ENCODE measurements around the gene ANXA9.
A peak's percentile ranks its signal among the peaks of the same experiment; 100 is the strongest.

The ANXA9 gene

DNA sequence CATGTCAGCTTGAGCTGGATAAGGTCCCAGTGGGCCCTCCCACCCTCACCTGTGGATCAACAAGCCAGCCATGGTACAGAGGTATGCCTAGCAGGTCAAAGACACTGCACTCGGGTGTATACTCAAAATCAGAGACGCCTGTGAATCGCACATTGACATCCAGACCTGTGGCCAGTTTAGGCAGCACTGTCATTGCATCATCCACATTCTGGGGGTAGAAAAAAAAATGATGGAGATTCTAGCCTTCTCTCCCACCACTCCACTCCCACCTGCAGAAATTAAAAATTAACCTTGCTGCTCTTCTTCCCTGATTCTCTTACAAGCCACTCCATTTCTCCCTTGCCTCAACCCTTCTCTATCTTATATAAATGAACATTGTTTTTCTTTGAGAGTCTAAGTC, 18.3 kb downstream of the ANXA9 start:
- no peak for DNase-seq (ENCODE audit: low read depth, low spot score)

DNA sequence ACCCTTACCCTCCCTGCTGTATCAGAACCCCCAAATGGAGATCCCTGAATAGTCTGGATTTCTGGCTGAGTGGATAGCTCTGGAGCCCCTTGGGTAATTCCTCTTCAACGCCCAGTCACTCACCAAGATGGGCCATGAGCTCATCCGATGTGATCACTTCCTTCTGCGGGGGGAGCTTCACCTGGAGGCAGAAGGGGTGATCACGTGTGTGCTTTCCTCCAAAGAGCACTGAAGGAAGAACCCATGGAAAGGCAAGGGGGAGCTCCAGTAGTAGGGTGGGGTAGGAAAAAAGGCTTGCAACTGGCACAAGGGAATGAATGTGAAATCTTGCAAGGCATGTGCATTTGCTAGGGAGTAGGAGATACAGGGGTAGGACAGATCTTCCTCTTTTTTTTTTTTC, 19.5 kb downstream of the ANXA9 start:
- no peak for DNase-seq (ENCODE audit: low read depth, low spot score)
- no peak overlapping the region for H3K4me3 ChIP-seq (ENCODE audit: low read length)

More for the DNA sequence above, 18.3 kb downstream of the ANXA9 start:
- H3K4me3 ChIP-seq (ENCODE audit: low read length): no peak overlapping the region

DNA sequence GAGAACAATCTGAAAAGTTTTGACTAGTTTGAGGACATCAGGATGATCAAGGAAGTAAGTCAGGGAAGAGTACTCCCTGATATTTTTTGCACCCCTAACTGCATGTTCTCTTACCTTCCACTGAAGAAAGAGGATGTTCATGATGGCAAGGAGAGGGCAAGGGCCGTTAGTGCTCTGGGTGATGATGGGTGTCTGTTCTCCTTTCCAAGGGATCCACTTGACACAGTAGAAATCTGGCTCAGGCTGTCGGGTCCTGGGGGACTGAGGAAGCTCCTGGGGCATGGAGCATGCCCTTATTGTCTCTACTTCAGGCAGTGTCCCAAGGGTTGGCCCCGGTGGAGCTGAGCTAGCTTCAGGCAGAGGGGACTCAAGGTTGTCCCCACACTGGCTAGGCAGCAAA, 20.0 kb downstream of the ANXA9 start:
- no peak overlapping the region for H3K4me3 ChIP-seq (ENCODE audit: low read length)
- no peak for DNase-seq (ENCODE audit: low read depth, low spot score)

DNA sequence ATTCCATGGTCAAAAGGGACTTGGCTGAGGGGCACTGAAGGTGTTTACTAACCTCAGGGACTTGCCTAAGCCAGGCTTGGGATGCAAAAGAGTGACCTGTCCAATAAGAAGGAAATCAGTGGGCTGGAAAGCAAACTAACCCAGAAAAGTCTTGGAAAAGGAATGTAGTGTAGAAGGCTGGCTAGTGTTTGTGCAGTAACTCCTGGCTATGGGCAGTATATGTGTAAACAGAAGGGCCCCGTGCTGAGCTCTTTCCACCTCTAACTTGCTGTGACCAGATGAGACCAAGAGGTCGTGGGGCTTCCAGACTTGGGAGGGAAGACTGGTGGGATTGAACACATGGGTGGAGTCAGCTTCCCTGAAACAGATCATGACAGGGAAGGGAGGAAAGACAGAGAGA, 20.5 kb downstream of the ANXA9 start:
- no peak overlapping the region for H3K4me3 ChIP-seq (ENCODE audit: low read length)
- DNase-seq (ENCODE audit: low read depth, low spot score): no peak

DNA sequence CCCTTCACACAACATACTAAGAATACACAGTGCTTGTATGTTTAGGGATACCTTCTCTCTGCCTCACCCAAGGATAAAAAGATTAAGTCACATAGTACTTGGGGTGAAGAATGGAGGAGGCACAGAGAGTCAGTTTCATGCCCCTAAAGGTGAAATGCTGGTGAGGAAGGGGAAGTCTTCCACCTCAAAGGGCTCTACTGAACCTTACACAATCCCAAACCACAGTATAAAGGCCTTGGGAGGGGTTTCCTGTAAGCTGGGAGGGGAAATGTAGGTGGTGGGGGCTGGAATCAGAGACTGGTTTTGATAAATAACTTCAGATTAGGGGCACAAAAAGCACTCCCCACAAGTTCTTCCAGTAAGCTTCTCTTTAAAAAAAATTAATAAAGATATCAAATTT, 21.1 kb downstream of the ANXA9 start:
- no peak overlapping the region for H3K4me3 ChIP-seq (ENCODE audit: low read length)

DNA sequence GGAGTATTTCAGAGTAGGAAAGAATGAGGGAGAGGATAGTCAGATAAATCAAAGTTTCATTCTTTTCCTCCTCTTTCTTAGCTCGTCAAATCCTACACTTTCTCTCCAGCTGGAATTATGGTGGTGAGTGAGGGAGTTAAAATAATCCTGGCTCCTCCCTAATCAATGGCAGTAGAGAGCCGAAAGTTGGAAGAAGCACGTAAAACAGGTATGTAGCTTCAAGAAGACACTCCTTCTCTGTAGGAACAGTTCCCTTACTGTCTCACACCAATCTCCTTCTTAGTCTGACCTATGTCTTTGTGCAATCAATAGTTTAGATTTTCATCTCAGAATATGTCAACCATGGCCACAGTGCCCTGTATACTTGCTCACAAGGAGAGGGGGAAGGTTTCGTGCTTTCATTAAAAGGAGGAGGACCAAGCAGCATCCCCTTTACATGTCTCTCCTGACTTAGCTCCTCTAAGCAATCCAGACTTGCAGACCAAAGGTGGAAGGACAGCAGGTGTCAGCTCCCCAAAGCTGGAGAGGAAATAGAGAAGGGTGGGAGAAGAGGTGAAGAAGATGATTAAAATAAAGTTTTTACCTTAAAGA, 23.7 kb downstream of the ANXA9 start:
- H3K4me3 ChIP-seq (ENCODE audit: low read length): peak overlapping the region; percentile 60
- no peak for DNase-seq (ENCODE audit: low read depth, low spot score)

More for the DNA sequence above, 21.1 kb downstream of the ANXA9 start:
- DNase-seq (ENCODE audit: low read depth, low spot score): peak; percentile 69

DNA sequence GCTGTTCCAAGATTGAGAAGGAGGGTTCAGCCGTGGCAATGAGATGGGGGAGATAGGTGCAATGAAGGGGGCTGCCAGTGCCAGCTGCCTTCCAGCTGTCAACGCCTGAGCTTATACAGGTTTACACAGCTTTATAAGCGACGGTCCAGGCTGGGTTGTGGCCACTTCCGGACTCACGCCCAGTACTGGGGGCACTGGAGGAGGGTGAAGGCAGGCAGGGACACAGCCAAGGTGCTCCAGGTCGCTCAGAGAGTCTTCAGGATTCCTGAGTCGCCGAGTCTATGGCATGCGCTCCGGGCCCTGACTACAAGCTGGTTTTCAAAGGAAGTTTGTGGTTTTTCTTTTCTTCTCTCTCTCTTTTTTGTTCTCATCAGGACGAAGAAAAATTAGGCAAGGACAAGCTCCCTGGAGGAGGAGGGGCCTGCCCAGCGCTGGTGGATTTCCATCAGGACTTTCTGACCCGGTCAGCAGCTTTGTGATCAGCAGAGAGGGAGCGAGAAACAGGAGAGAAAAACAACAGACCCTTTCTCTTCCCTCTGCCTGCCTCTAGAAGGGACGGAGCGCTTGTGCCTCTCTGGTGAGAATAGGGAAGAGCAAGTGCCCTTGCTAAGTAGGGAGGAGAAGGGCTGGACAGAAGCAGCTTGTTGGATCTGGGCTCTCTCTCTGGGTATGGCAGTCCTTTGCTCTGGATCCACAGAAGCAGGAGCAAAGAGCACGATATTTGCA, 24.4 kb downstream of the ANXA9 start, which contains the start of gene MINDY1:
Gene MINDY1 (minus strand): TSS at position 576 of the 726 bp plus-strand sequence. CDS start 4,285 bp downstream, outside the sequence.
- peak within 1 kb of the TSS; percentile 99 for H3K4me3 ChIP-seq (ENCODE audit: low read length)
- peak; percentile 61 for DNase-seq (ENCODE audit: low read depth, low spot score)

DNA sequence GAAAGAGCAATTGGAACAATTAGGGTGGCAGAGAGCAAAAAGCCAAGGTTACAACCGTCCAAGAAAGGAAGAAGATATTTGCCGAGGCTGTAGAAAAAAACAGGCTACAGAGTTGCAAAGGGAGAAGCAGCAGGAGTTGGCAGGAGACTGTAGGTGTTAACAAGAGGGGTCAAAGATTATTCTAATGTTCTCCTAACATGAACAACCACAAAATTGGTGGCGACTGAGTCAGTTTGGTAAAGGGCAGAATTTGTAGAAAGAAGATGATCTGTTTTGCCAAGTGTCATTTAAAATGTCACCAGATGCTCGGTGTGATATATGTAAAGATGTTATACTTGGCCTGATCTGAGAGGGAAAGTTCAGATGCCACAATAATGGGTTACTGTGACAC, 25.8 kb downstream of the ANXA9 start:
- DNase-seq (ENCODE audit: low read depth, low spot score): no peak
- H3K4me3 ChIP-seq (ENCODE audit: low read length): peak overlapping the region; percentile 99

DNA sequence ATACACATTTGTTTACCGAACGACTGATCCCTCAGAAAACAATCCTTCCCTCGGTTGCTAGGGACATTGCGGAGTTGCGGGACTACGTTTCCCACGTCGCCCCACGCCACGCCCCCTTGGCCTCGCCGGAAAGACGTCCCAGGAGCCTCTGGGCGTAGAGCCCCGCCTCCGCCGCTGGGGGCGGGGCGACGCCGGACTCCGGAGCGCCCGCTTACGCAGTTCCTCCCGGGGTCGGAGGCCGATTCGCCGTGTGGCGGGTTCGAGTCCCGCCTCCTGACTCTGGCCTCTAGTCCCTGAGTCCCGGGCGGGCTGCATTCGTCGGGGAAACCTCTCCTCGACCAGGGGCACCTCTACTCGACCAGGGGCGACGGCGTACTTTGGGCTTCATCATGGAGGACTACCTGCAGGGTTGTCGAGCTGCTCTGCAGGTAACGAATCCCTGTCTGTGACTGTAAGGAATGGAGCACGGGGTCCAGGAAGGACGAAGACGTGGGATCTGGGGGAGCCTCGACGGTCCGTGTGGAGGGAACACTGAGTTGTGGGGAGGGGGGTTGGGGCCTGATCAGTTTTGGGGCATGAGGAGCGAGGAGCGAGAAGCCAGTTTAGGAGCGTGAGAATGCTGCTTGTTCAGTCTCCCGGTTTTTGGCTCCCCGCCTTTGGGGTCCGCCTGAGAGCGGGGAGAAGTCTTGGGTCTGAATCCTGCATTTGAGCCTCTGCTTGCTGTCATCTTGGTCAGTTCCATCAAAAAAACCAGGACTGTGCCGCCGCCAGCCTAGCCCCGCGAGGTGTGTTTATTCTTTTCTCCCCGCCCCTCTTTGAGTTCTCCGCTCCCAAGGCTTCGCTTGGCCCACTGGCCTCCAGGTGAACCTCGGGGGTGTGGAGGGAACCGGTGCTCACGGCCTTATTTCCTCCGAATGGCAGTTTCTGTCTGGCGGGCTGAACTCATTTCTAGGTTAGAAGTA, 26.4 kb downstream of the ANXA9 start, which contains the start of gene PRUNE1:
Gene PRUNE1 (plus strand): TSS at position 206 of the 962 bp plus-strand sequence. CDS start 184 bp downstream, at position 390.
- H3K4me3 ChIP-seq (ENCODE audit: low read length): peak within 1 kb of the TSS; percentile 99
- peak; percentile 93 for DNase-seq (ENCODE audit: low read depth, low spot score)

DNA sequence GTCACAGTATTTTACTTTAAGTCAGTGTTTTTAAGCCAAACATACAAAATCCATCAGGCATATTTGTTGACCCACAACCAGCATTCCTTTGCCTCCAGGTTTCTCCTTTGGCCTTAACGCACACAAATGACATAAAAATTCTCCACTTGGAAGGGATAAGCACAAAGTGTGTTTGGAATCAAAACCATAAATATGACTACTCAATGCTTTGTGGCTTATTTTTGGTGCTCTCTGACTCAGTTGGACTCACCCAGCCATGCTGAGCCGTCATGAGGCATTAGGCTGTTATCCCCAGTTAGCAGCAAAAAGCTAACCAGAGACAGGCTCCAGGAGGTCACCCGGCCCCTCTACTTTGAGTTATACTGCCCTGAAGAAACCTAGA, 27.1 kb downstream of the ANXA9 start:
- DNase-seq (ENCODE audit: low read depth, low spot score): no peak
- H3K4me3 ChIP-seq (ENCODE audit: low read length): peak overlapping the region; percentile 99

DNA sequence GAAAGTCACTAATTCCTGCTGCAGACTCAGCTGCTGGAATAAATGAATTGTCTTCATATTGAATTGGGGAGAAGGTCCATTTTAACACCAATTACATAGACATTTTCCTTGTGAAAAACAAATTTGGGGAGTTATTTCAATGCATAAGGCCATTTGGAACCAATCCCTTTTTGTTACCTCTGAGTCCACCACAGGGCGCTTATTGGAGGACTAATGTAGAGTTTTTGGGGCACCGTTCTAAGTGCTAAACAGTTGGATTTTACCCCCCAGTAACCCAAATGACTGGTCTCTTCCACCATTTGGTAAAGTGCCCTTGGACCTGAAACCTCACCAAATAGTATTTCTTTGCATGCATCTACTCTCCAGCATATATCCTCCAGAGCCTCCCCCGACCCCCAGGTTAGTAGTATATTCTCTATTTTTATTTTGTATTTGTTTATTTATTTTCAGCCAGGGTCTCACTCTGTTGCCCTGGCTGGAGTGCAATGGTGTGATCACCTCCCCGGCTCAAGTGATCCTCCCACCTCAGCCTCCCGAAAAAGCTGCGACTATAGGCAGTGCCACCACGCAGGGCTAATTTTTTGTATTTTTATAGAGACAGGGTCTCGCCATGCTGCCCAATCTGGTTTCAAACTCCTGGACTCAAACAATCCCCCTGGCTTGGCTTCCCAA, 27.7 kb downstream of the ANXA9 start:
- H3K4me3 ChIP-seq (ENCODE audit: low read length): peak overlapping the region; percentile 99

DNA sequence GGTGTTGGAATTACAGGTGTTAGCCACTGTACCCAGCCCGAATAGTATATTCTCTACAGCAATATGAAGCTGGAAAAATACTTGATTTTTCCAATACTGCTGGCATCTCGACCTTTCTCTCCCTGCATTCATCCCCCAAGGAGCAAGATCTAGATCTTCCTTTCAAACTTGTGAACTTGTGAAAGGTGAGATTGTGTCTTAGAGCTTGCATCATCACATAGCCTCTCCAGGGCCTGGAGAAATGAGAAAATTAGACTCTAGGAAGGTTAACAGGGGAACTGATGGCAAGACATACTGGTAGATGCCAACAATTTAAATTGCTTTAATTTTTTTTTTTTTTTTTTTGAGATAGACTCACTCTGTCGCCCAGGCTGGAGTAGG, 28.2 kb downstream of the ANXA9 start:
- DNase-seq (ENCODE audit: low read depth, low spot score): no peak
- H3K4me3 ChIP-seq (ENCODE audit: low read length): no peak overlapping the region

More for the DNA sequence above, 27.7 kb downstream of the ANXA9 start:
- DNase-seq (ENCODE audit: low read depth, low spot score): no peak

DNA sequence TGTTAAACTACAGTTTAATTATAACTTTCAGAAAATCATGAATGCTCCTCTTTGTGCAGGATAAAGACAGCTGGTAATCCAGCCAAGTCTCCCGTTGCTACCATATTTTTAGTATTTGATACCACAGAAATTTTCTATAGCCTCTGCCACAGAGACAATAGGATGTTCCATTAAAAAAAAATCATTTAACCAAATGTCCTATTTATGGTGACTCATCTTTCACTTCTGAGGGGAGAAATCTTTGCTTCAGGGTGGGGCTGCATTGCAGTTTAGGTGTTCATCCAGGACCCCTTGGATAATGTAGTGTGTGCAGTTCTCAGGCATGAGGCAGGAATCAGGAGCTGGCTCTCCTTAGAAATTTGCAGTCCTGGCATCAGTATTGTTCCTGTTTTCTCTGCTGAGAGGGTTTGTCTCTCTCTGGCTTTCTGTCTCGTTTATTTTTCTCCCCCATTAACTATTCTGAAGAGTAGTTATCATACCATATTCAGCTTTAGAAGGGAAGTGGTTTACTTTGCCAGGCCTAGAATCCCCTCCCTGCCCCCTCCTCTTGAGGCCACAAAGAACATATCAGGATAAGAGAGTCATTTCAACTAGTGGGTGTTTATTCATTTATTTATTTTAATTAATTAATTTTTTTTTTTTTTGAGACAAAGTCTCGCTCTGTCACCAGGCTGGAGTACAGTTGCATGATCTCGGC, 29.2 kb downstream of the ANXA9 start:
- DNase-seq (ENCODE audit: low read depth, low spot score): peak; percentile 57
- H3K4me3 ChIP-seq (ENCODE audit: low read length): peak overlapping the region; percentile 9; the same call in 1 of the 2 replicates

DNA sequence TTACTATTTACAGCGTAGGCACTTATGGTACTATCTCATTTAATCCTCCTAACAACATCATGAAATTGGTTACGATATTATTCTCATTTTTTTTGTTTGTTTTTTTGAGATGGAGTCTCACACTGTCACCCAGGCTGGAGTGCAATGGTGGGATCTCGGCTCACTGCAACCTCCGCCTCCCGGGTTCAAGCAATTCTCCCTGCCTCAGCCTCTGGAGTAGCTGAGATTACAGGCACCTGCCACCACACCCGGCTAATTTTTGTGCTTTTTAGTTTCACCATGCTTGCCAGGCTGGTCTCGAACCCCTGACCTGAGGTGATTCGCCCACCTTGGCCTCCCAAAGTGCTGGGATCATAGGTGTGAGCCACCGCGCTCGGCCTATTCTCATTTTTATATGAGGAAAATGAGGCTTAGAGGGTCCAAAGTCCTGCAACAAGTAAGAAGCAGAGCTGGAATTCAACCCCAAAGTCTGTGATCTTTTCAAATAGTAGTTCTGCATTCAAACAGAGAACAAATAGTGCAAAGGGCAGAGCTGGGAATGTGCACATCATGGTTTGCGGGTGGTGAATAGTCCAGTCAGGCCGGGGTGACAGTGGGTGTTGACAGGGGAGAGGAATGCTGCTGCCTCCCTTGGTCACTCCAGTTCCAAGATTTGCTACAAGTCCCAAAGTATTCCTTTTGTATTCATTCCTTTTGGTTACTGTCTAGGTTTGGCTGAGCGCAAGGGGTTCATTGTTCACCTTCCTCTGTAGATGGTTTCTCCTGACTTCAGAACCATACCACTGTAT, 30.8 kb downstream of the ANXA9 start:
- no peak for DNase-seq (ENCODE audit: low read depth, low spot score)
- H3K4me3 ChIP-seq (ENCODE audit: low read length): no peak overlapping the region

DNA sequence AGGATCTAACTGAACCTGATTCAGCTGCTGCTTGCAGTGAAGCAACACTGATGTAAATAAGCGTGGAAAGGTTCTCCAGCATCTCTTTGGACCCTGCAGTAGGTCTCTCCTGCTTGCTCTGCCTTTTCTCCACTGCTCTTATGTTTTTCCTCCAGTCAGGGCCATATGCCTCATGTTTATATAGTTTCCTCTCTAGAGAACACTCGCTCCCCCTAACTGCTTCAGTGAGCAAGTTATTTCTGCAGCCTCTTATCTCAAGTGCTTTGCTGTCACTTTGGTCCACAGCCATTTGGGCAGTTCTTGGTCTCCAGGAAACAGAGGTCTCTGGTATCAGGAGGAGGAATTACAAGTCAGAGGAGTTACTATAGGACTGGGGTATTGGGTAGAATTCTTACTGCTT, 31.4 kb downstream of the ANXA9 start:
- no peak overlapping the region for H3K4me3 ChIP-seq (ENCODE audit: low read length)
- DNase-seq (ENCODE audit: low read depth, low spot score): no peak

DNA sequence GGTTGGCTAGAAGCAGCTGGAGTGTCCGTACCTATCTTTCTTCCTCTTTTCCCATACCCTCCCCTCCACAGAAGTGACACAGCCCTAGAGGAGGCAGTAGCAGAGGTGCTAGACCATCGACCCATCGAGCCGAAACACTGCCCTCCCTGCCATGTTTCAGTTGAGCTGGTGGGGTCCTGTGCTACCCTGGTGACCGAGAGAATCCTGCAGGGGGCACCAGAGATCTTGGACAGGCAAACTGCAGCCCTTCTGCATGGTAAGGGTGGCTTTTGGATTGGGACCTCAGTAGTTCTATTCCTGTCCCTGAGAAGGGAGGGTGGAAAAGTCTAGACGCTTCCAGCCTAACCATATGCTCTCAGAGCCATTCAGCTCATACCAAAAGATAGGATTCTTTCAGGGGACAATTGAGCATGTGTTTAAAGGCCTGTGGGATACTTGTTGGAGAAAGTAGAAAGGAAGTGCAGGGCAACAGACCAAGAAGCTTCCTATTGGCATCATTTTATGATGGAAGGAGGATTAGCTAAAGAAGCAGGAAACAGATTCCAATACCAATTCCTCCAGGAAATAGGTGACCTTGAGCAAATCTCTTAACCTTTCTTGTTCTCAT, 42.6 kb downstream of the ANXA9 start:
- peak; percentile 58 for DNase-seq (ENCODE audit: low read depth, low spot score)
- H3K4me3 ChIP-seq (ENCODE audit: low read length): no peak overlapping the region

DNA sequence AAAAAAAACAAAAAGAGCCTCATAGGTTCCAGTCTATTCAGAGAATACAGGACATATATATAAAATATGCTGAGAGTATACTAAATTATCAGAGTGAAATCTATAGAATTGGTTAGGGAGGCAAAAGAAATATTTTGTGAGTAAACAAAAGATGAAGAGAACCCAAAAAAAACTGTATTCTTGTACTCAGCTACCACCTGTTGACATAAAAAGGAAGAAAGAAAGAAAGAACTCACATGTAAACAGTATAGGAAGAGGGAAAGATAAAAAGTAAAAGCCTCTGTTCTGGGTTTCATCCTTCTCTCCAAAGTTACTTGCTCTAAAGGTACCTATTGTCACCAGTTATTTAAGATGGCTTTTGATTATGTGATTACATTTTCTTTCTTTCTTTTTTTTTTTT, 44.4 kb downstream of the ANXA9 start:
- H3K4me3 ChIP-seq (ENCODE audit: low read length): no peak overlapping the region
- DNase-seq (ENCODE audit: low read depth, low spot score): no peak
